AG08395 (cell line): ENCODE data around the gene FPR2.
"Not testable (repeated sequence)": the region's sequence is repeated elsewhere in the genome, so short reads cannot be mapped to it uniquely, and the experiment has no call there.

Experiments used
- DNase-seq: peaks from one replicate; pipeline ENCODE4 v3.0.0; 2012; ENCODE audit warnings: mixed read lengths, low spot score

FPR2 gene

DNA sequence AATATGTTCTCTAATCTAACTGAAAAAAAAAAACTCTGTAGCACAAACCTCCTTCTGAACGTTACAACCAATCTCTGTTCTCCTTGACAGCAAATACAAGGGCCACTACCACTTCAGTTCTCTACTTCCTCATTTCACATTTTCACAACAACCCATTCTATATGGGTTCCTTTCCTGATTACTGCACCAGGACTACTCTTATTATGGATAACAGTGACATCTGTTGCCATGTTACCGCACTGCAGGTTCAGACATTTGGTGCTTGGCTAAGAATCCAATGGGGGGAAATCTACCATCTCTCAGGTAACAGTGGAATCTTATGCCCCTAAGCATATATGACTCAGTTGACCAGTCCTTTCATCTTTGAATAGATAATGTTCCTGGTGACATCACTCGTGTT, 22.4 kb downstream of the FPR2 start:
- DNase-seq, result peak; percentile 32

DNA sequence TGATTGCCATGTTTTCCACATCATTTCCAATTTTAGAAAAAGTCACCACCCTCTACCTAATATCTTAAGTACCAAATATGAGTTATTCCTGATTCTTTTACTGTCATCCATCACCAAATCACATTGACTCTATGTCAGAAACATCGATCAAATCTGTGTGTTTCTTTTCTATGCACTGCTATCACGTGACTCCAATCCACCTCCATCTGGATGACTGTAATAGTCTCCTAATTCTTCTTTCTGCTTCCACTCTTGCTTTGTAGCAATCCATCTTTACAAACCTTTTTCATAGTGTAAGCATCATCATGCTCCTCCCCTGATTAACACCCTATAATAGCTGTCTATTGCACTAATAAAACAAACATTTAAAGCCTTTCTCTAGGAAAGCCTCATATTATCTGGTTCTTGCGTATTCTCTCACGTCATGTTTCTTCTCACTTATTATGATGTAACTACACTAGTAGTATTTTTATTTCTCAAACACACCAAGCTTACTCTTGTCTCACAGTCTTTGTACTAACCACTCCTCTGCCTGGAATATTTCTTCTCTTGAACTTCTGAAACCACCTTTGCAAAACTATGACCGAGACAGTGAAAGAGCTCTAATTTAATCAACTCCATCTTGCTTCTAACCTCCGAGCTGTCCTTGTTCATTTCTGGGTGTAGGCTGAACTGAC, 23.3 kb downstream of the FPR2 start:
- no peak for DNase-seq

DNA sequence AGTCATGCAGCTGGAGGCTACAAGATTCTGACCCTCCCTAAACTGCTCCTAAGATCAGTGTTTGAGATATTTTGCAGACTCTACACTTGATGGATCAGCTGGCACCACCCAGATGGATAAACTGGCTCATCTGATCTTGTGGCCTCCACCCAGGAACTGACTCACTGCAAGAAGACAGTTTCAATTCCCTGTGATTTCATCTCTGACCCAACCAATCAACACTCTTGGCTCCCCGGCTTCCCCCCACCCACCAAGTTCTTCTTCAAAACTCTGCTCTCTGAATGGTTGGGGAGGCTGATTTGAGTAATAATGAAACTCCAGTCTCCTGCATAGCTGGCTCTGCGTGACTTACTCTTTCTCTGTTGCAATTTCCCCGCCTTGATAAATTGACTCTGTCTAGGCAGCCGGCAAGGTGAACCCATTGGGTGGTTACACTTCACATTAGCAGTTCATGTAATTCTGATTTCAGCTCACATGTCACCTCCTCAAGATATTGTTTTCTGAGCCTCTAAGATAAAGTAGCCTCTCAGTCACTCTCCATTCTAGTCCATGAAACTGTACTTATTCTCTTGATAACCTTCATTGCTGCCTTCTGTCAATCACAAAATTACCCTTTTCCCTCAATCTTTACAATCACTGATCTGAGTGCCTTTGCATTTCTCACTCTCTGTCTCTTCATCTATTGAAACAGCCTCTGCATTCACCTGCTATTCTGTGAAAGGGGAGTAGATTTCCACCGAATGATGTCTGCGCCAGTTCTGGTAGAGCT, 24.1 kb downstream of the FPR2 start:
- peak; percentile 74 for DNase-seq

DNA sequence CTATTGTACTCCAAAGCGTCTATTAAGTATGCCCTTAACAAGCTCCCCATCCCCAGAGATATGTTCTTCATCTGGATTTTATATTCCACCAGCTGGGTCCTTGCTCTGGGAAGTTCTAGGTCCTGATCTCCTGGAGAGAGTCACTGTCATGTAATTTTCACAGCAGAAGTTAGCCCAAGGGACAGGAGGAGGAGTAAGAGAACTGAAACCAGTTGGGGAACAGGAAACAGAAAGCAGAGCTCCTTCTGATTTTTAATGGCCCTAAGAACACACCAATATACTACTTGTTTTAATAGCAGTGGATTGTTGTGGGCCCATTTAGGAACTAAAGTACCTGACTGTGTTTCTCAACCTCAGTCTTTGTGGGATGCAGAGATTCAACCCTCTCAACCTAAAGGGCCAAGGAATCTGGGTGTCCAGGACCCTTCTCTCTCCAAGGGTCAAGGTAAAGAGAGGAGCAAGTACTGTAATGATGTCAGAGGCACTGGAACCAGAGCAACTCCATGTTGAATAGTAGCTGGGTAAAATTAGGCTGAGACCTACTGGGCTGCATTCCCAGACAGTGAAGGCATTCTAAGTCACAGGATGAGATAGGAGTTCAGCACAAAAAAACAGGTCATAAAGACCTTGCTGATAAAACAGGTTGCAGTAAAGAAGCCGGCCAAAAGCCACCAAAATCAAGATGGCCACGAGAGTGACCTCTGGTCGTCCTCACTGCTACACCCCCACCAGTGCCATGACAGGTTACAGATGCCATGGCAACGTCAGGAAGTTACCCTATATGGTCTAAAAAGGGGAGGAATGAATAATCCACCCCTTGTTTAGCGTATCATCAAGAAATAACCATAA, 25.9 kb downstream of the FPR2 start:
- DNase-seq, result no peak

DNA sequence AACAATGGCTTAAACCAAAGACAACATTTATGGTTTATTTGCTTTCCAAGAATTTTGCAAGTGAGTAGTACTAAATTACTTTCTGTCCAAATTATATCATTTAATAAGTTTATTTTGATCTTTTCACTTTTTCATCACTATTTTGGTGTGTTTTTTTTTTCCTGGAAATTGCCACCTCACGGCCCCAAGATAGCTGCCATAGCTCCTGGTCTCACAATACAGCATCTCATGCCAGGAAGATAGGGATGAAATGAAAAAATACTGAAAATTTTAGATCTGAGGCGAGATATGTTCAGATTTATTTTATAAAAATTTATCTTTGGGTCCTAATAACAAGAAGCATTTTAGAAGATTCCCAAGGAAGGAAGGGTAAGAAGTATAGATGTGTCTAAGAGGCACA, 27.0 kb downstream of the FPR2 start:
- DNase-seq, result no peak

DNA sequence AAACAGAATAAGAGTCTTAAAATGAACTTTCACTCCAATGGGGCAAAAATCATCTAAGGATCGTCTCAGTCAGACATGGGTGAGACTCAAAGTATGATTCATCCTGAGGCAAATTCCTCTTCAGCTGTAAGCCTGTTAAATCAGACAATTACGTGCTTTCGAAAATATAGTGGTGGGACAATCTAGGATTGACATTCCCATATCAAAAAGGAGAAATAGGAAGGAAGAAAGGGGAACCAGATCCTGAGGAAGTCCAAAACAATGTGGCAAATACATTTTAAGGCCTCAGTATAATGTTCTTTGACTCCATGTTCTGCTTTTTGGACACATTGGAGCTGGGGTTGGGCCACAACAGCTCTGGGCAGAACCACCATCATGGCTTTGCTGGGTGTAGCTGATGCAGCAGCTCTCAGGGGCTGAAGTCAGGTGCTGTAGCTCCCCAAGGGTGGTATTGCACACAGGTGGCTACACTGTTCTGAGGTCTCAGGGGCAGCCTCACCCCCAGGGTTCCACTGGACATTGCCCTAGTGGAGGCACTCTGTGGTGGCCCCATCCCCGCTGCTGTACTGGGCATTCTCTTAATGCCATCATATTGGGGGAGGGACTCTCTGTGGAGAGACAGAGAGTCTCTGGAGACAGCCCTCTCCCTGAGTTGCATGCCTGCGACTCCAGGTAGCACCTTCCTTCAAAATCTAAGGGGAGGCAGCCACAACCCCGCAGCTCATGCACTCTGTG, 28.2 kb downstream of the FPR2 start:
- DNase-seq, result no peak

DNA sequence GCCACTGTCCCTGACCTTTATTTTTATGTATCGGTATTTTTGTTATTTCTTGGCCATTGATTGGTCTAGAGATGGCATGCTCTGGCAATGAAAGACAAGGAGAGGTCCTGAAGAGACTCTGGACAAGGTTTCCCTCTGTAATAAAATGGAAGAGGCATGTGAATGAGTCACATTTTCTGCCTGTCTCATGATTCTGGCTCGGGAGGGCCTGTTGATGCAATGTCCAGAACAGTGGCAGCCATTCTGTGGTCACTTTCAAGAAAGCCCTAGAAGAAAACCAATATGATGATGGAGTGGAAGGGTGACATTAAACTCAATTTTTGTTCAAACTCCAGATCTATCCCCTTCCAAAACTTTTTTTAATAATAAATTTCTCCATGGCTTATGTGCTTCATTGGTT, 32.0 kb downstream of the FPR2 start:
- DNase-seq, result no peak

DNA sequence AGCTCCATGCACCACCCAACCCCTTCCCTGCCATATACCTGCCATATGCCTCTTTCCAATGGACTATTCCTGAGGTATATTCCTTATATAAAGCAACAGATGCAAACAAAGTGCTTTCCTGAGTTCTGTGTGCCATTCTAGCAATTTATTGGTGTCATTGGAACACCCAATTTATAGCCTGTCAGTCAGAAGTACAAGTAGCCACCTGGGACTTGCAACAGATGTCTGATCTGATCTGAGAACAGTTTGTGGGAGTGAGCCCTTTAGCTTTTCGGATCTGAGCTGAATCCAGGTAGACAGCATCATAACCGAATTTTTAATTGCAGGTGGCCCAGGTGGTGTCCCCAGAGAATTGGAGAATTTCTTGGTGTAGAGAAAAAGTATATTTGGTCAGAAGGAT, 33.0 kb downstream of the FPR2 start:
- DNase-seq, result no peak

DNA sequence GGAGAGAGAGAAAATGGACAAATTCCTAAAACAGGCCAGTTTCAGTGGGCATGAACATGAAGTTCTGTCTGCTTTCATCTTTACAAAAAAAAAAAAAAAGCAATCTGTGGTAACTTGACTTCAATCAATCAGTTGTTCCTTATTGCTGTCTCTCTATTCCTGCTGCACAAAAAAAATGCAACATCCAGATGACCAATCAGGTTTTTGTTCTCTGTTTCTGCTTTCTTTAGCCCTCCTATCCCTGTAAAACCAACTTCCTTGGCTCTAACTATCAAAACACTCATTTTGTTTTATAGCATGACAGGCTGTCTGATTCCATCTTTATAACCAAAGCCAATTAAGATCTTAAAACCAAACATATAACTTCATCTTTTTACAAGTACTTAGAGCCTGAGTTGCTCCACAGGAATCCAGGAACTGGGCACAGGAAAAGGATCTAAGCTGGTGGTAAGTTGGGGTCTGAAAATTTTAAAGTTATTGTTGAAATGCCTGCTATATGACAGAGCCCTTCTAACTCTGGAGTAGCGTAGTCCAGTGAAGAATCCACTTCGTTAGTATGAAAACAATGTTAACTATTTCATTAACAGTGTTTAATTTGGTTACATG, 34.0 kb downstream of the FPR2 start, which contains the start of gene FPR3:
FPR3 (plus strand) TSS at position 273 of the 606 bp plus-strand sequence. CDS start 28,592 bp downstream, outside the sequence.
- DNase-seq, result no peak

DNA sequence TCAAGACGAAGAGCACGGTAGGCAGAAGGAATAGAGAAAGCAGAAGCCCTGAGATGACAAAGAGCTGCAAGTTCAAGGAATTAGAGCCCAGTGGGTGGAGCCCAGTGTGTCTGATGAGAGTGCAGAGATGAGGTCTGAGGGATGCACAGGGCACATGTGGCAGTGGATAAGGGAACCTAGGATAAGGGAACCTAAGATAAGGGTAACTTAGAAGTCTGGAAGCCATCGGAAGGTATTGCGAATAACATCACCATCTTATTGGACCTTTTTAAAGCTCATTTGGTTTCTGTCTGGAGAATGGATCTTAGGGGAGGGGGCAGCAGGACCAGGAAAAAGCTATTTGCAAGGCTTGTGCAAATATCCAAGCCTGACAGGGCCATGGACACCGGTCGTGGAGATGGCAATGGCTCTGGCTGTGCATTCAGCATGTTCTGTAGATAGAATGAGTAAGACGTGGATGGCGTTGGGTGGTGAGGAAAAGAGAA, 35.3 kb downstream of the FPR2 start:
- DNase-seq, result no peak

DNA sequence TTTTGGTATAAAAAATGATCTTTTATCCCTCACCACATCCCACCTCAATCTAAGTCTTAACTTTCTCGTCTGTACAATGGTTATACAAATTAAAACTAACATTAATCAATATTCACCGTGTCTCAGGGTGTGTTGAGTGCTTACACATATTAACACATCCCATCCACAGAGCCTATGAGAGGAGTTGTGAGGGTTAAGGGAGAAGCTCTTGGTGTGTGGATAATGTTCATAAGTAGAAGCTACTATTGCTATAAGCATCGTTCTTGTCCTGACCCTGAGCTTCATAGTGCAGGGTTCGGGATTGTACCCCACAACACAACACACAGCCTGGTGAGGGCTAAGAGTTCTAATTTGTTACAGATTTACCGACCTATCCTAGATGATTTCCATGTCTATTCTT, 36.5 kb downstream of the FPR2 start:
- DNase-seq, result no peak

DNA sequence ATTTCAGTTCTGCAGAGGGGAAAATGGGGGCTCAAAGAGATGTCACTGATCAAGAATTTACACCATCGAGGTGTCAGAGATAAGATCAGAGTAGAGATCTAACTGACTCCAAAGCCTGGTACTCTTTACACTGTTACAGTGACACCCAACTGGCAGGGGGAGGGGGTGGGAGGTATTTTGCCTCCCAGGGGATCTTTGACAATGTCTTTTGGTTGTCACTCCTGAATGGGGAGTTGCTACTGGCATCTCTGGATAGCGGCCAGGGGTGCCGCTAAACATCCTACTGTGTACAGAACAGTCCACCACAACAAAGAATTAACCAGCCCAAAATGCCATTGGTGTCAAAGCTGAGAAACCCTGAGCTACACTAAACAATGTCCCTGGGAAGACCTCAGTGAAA, 37.1 kb downstream of the FPR2 start:
- no peak for DNase-seq

DNA sequence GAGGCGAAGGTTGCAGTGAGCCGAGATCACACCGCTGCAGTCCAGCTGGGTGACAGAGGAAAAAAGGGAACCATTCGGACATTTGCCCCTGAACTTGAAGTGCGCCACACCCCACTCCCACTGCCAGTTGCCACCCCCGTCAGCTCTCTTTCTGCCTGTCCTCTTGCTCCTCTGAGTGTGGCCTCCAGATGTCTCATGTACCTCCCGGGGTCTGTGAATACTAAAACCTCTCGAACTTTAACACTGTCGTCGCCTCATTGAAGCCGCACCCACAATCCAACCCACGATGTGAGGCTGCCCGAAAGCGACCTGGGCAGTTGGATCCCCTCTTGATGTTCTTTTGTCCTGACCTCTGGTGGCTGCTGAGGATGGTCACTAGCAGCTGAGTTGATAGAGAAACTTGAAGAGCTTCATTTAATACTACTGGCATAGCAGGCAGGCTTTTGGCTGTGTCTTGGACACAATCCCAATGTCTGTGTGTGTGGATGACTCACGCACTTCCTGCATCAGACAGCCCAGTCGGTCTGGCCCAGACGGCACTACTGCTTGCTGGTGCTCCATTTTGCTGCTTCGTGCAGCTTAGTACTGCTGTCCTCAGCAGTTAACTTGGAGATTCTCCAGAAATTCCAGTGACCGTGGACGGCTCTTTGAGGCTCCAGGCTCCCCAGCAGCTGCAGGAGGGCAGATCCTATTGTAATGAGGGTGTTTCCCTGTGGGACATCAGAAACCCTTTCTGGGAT, 38.2 kb downstream of the FPR2 start:
- DNase-seq, result peak; percentile 97

DNA sequence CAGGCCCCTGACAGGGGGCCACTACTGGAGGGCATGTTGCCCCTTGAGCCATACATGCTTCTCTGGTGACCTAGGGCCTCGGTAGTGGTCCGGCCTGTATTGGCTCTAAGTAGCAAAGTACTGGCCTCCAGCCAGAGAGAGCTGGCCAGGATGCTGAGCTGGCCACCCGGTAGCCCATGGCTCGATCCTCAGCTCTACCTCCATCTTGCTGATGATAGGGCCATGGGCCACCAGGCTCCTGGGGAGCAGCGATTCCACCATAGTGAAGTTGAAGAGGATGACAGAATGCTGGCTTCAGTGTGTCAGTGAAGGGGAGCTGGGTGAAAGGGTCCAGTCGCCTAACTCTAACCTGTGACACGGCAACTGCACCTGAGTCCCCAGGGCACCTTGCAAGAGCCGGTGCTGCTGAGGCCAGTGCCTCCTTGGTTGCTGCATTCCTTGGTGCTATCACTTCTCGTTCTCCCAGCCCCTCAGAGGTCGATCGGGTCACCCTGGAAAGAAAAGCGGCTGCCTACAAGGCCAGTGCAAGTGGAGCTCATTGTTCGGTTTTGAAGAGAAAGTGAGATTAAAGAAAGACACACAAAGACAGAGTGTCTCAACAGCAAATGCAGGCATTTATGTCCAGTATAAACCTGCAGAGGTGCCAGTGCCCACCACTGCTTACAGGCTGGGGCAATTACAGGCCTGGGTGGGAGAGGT, 38.9 kb downstream of the FPR2 start:
- DNase-seq, result no peak

DNA sequence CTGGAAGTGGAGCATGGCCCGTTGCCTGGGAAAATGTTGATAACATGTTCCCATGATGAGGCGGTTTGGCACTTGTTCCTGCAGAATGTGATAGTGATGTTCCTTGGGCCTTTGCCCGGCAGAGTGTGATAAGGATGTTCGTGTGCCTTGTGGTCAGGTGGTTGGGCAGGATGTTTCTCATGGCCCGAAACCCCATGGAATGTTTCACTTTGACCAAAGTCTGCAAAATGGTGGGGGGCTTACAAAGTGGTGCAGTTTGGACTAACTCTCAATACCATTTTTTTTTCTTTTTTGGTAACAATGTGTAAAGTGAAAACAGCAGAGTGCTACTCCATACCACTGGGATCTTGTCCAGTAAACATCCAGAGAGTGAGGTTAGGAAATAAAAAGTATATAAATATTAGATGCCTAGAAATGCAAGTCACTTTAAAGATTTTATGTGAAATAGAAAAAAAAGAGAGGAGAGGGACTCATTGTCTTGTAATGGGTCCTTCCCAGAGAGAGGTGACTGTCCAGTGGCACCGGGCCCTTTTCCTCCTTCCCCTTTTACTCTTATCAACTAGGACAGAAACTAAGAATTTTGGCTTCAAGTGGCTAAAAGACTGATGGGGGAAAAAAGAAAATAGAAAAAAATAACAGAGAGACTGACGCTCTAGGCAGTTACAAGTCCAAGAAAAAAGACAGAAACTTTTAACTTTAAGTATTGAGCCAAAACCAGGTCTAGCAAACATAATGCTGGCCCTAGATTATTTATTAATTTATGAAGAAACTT, 39.7 kb downstream of the FPR2 start:
- no peak for DNase-seq

DNA sequence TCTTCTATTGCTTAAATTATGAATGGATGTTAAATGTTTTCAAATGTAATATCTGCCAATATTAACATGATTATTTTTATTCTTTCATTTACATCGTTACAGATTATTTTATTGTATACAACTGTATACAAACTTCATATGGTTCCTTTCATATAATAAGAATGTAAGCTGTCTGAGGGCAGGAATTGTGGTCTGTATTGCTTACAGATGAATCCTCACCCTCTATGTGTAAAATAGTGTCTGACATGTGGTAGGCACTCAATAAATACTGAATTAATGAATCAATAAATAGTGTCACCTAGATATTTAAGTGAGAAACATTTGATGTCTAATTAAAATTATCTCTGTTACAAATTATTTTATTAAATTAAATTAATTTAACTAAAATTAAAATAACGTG, 41.8 kb downstream of the FPR2 start:
- DNase-seq, result no peak

DNA sequence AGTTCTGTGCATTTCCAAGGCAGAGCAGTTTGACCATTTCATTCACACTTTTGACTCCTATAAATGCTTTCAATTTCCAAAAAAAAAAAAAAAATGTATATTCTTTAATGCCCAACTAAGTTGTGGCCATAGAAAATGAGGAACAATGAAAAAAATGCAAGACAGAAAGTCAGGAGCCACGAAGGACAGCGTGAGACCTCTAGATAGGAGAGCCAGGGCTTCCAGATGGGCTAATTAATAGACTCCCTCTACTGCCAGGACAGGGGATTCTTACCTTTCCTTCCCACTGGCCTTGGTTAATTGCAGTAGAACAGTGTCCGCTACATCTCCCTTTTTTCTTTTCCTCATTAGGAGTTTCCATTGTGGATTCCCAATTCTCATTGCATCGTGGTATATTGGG, 42.5 kb downstream of the FPR2 start:
- no peak for DNase-seq

DNA sequence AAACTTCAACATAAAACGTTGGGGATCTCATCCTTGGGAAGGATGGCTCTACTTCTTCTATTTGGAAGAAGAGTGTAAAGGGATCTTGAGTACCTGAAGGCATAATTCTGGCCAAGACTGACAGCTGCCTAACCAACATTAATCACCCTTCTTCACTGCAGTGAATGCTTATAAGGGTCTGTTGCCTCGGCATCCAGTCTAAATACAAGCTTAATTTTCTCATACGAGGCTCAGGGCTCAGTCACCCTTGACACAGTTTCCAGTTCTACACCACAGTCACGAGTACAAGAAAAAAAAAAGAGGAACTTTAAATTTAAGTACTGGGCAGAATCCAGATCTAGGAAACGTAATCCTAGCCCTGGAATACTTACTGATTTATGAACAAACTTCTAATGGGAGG, 43.0 kb downstream of the FPR2 start:
- no peak for DNase-seq

DNA sequence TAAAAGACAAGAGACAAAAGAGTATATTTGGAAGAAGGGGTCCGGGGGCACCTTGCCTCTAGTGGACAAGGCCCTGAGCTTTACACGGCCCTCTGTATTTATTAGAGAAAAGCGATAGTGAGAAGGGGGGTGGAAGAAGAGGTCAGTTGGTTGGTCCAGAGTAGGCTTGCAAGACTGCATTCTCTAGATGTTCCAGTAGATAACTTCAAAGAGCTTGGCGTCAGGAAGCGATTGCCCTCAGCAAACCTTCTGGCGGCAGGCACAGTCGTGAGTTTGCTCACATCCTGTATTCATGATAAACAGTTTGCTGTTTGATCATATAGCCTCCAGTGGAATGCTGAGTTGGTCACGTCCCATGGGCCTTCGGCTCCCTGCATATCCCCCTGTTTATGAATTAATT, 43.8 kb downstream of the FPR2 start:
- DNase-seq, result not testable (repeated sequence)
